Measurements from ENCODE around the gene PEAK3. TPM values are rescaled to one million over a fixed set of nuclear protein-coding genes. Genes with fewer than 3 reads are reported as not detected.

Gene PEAK3
- polyA plus RNA-seq, 1 of the 3 experiments (the other 2 are of a cell fraction): not detected

- Histone ChIP-seq H3K27me3 (ENCODE audit: insufficient read depth) (no peaks in the 10 kb centered on the region), H3K9me3 (no peaks in the 10 kb centered on the region), H3K9ac (no peak overlapping the region), H3F3A (replicated peaks; ENCODE audit: insufficient read depth) (peaks cover 9% of the 10 kb centered on the region), H3K9me2 (no peaks in the 10 kb centered on the region), H3K4me3 (ENCODE audit: low read depth in 2 of 2, low read length in 1 of 2) (no peak overlapping the region), H3K4me1 (ENCODE audit: control insufficient read depth in 1 of 2, insufficient read depth in 2 of 2, low read depth in 1 of 2, low read length in 1 of 2) (peaks cover 12 to 64% of the 10 kb centered on the region in 2 experiments; a peak in 2 of 4 replicates), H3K27ac (ENCODE audit: low read depth in 2 of 2, low read length in 1 of 2) (peak overlapping the region in 1 of 2 experiments; percentile 35; a peak in 1 of 4 replicates), H3K79me2 (ENCODE audit: insufficient read depth) (peaks cover 57% of the 10 kb centered on the region), H4K20me1 (ENCODE audit: insufficient read depth) (peaks cover 59% of the 10 kb centered on the region), H3K4me2 (no peak overlapping the region), H2AFZ (ENCODE audit: low read depth) (no peak overlapping the region), H3K36me3 (replicated peaks in 1 of 2; ENCODE audit: control insufficient read depth in 1 of 2, insufficient read depth in 2 of 2, low read length in 1 of 2) (peaks cover 22 to 61% of the 10 kb centered on the region in 2 experiments)
- 100% methylated on average over 3 of the region's 15 CpGs for WGBS (ENCODE audit: low lambda C conversion rate)
- ChIA-PET POLR2A (interaction anchor here (0.6 to 3.3 kb wide), 2 partner anchors 10 to 741 kb away, joined by 5 to 33 read pairs; partner anchors contain the start of gene JSRP1), CTCF (interaction anchor here (1.8 to 10.4 kb wide), 4 partner anchors 10 to 71 kb away, joined by 6 to 121 read pairs (median 50); no protein-coding TSS in a partner anchor)
- TF ChIP-seq CHD2 (IDR thresholded peaks at IDR 0.05; ENCODE audit: low read length, partially characterized antibody) (no peak), ZBTB33 (IDR thresholded peaks at IDR 0.05; ENCODE audit: borderline replicate concordance, low read depth) (no peak), TAF1 (IDR thresholded peaks at IDR 0.05; ENCODE audit: borderline replicate concordance, low read depth, low read length) (no peak), RAD21 (IDR thresholded peaks at IDR 0.05; ENCODE audit: low read length) (no peak), USF1 (IDR thresholded peaks at IDR 0.05; ENCODE audit: borderline replicate concordance, low read depth) (no peak), SMC3 (IDR thresholded peaks at IDR 0.05; ENCODE audit: low read depth, low read length) (no peak), GATA2 (CRISPR knock-in tag; IDR thresholded peaks at IDR 0.05) (no peak), PBX3 (IDR thresholded peaks at IDR 0.05) (no peak), GABPA (IDR thresholded peaks at IDR 0.05; ENCODE audit: low read depth) (no peak), FOXJ3 (CRISPR knock-in tag; IDR thresholded peaks at IDR 0.05) (no peak)
- no peak for DNase-seq
Observed at GRCh38 chr19:2245273-2245672, 36.7 kb downstream of the PEAK3 start.

- H3K4me2 ChIP-seq: no peak overlapping the region
- peaks cover 22 to 55% of the 10 kb centered on the region in 2 experiments for H3K36me3 ChIP-seq (replicated peaks in 1 of 2; ENCODE audit: control insufficient read depth in 1 of 2, insufficient read depth in 2 of 2, low read length in 1 of 2)
- peaks cover 65% of the 10 kb centered on the region for H3K79me2 ChIP-seq (ENCODE audit: insufficient read depth)
- POLR2A ChIA-PET: interaction anchor here (3.3 kb wide), 1 partner anchor 10 kb away, joined by 33 read pairs; the partner anchor contains the start of gene JSRP1
- peaks cover 9% of the 10 kb centered on the region for H3F3A ChIP-seq (replicated peaks; ENCODE audit: insufficient read depth)
- no peak overlapping the region for H3K9ac ChIP-seq
- no peaks in the 10 kb centered on the region for H3K9me3 ChIP-seq
- H3K4me3 ChIP-seq (ENCODE audit: low read depth in 2 of 2, low read length in 1 of 2): no peak overlapping the region
- no peaks in the 10 kb centered on the region for H3K9me2 ChIP-seq
- peaks cover 15 to 68% of the 10 kb centered on the region in 2 experiments; a peak in 3 of 4 replicates for H3K4me1 ChIP-seq (ENCODE audit: control insufficient read depth in 1 of 2, insufficient read depth in 2 of 2, low read depth in 1 of 2, low read length in 1 of 2)
- 91% methylated on average over 11 of the region's 21 CpGs for WGBS (ENCODE audit: low lambda C conversion rate)
- peak overlapping the region in 1 of 2 experiments; percentile 81; a peak in 2 of 4 replicates for H3K27ac ChIP-seq (ENCODE audit: low read depth in 2 of 2, low read length in 1 of 2)
- CTCF ChIA-PET: interaction anchor here (1.5 to 10.4 kb wide), 5 partner anchors 11 to 78 kb away, joined by 4 to 121 read pairs (median 29); no protein-coding TSS in a partner anchor
- TF ChIP-seq FOXM1 (IDR thresholded peaks at IDR 0.05; ENCODE audit: low read depth) (no peak), YY1 (IDR thresholded peaks at IDR 0.05; ENCODE audit: low read depth) (no peak), NFIC (IDR thresholded peaks at IDR 0.05; ENCODE audit: borderline replicate concordance) (no peak)
- peak; percentile 24 for DNase-seq
- H3K27me3 ChIP-seq (ENCODE audit: insufficient read depth): no peaks in the 10 kb centered on the region
- no peak overlapping the region for H2AFZ ChIP-seq (ENCODE audit: low read depth)
- peaks cover 67% of the 10 kb centered on the region for H4K20me1 ChIP-seq (ENCODE audit: insufficient read depth)
Observed at GRCh38 chr19:2244486-2244885, 37.5 kb downstream of the PEAK3 start.

Measured in SK-N-SH (cell line).